LNCaP clone FGC (cell line): ENCODE results near the gene RMI1.
"Not testable (repeated sequence)": the region's sequence is repeated elsewhere in the genome, so short reads cannot be mapped to it uniquely, and the experiment has no call there.

Experiments used
- DNase-seq: peaks from one replicate; pipeline ENCODE4 v3.0.0-alpha.2; 2011; ENCODE audit warnings: low read depth
- H3K4me3 ChIP-seq: 2 replicates; pipeline ENCODE4 v1.5.1; 2011; ENCODE audit warnings: mild to moderate bottlenecking, low read depth, low read length, control low read depth
- TF ChIP-seq, protein P1 (sequence below): IDR thresholded peaks from 2 replicates; pipeline ENCODE4 v1.5.1; 2012; ENCODE audit warnings: mild to moderate bottlenecking; ENCODE audit not compliant: control insufficient read depth, insufficient read depth; ENCODE audit errors: extremely low read depth

RMI1 gene

DNA sequence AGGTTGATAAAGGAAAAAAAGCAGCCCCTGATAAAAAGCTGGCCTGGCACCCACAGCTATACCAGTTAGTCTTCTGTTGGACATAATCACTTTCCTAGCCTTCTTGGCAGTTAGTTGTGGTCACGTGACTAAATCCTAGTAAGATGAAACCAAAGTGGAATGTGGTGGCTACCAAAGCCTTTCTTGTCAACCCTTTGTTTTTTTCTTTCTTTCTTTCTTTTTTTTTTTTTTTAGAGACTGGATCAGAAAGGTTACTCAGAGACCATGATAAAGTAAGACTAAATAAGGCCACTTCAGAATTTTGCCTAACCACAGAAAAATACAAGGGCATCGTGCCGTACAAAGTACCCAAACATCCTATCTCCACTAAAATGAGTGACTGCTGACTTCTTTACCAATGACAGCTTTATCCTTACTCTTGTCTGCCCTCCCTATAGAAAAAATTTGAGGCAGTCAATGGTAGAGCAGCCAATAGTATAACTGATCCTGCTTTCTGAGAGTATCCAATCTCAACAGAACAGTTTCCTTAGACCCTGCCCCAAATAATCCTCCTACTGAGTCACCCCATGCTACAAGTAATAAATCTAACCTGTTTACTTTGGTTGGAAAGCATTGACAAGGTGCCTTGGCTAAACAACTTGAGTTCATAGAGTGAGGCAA is 45.2 kb upstream of the RMI1 start:
- TF ChIP-seq, protein P1, sequence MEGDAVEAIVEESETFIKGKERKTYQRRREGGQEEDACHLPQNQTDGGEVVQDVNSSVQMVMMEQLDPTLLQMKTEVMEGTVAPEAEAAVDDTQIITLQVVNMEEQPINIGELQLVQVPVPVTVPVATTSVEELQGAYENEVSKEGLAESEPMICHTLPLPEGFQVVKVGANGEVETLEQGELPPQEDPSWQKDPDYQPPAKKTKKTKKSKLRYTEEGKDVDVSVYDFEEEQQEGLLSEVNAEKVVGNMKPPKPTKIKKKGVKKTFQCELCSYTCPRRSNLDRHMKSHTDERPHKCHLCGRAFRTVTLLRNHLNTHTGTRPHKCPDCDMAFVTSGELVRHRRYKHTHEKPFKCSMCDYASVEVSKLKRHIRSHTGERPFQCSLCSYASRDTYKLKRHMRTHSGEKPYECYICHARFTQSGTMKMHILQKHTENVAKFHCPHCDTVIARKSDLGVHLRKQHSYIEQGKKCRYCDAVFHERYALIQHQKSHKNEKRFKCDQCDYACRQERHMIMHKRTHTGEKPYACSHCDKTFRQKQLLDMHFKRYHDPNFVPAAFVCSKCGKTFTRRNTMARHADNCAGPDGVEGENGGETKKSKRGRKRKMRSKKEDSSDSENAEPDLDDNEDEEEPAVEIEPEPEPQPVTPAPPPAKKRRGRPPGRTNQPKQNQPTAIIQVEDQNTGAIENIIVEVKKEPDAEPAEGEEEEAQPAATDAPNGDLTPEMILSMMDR: no peak
- no peak for DNase-seq
- no peak overlapping the region for H3K4me3 ChIP-seq

DNA sequence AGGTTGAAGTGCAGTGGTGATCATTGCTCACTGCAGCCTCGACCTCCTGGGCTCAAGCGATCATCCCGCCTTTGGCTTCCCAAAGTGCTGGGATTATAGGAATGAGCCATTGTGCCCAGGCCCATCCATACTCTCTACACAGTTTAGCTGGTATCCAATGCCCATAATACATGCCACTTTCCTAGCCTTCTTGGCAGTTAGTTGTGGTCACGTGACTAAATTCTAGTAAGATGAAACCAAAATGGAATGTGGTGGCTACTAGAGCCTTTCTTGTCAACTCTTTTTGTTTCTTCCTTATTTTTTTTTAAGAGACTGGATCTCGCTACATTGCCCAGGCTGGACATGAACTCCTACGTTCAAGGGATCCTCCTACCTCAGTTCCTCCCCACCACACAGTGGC is 44.1 kb upstream of the RMI1 start:
- H3K4me3 ChIP-seq: no peak overlapping the region
- no peak for DNase-seq
- TF ChIP-seq, protein P1: no peak

DNA sequence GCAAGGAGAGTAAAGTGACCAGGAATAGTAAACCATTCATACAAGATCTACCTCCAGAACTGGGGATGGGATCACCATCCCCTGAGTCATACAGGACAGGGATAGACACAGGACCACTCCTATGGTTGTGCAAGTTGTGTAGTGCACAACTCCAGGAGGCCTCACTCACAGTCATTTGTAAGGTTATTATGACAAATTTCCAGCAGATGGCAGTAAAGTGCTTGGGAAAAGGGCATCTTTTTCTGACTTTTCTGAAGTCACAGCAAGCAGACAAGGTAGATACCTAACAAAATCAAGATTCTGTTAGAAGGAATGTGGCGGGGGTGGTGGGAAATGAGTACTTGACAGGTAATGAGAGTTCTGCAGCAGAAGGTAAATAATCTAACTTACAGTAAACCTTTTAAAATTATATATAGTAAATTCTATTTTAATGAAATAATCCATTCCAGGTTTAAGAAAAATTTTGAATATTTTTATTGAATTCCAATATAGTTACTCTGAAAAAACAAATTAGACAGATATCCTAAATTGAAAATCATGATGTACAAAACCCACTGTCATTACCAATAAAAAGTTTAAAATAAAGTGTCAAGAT is 42.6 kb upstream of the RMI1 start:
- DNase-seq: no peak
- TF ChIP-seq, protein P1: peak; percentile 66

DNA sequence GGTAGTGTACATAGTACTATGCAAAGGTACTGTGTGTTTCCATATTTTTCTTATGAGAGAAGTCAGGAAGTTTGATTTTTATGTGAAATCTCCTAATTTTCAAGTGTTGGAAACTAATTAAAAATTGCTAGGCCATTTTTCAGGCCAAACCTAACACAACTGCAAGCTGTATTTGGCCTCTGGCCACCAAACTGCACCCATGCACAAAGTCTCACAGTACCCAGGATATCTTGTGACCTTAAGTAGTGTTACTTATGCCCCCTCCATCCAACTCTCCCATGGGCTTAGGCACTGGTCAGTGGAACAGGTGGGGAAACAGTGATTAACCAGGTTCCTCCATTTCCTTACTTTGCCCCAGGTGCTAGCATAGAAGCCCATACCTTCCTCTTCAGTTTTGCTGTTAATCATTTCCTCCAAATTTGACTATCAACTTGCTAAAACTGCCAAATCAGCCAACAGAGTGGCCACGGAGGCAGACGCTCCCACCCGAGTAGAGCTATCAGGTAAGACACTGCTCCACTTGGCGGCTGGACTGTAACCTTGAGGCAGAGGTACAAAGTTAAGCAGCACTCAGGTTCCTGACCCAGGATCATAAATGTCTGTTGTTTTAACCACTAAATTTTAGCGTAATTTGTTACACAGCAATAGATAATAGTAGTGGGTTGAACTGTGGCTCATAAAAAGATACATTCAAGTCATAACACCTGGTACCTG is 39.9 kb upstream of the RMI1 start:
- no peak for DNase-seq
- H3K4me3 ChIP-seq: no peak overlapping the region
- TF ChIP-seq, protein P1: no peak

More for the DNA sequence above, 42.6 kb upstream of the RMI1 start:
- no peak overlapping the region for H3K4me3 ChIP-seq

DNA sequence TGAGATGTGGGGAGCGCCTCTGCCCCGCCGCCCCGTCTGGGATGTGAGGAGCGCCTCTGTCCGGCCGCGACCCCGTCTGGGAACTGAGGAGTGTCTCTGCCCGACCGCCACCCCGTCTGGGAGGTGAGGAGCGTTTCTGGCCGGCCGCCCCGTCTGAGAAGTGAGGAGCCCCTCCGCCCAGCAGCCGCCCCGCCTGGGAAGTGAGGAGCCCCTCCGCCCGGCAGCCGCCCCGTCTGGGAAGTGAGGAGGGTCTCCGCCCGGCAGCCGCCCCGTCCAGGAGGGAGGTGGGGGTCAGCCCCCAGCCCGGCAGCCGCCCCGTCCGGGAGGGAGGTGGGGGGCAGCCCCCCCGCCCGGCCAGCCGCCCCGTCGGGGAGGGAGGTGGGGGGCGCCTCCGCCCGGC is 32.5 kb upstream of the RMI1 start:
- not testable (repeated sequence) for H3K4me3 ChIP-seq, DNase-seq

DNA sequence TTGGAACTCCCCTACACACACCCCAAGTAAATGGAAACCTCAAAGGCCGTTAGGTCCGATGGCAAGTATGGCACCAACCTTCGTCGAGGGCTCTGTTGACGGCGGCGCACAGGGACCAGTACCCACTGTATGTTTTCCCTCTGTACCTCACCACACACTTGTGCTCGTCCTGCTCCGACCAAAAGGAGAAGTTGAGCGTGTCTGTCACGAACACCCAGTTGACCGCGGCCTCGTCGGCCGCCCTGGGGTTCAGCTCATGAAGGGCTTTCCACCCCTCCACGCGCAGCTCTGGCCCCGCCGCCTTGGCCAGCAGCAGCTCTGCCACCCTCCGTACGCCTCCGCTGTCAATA is 24.5 kb upstream of the RMI1 start:
- DNase-seq: no peak
- peak overlapping the region; percentile 55 for H3K4me3 ChIP-seq
- TF ChIP-seq, protein P1: no peak

DNA sequence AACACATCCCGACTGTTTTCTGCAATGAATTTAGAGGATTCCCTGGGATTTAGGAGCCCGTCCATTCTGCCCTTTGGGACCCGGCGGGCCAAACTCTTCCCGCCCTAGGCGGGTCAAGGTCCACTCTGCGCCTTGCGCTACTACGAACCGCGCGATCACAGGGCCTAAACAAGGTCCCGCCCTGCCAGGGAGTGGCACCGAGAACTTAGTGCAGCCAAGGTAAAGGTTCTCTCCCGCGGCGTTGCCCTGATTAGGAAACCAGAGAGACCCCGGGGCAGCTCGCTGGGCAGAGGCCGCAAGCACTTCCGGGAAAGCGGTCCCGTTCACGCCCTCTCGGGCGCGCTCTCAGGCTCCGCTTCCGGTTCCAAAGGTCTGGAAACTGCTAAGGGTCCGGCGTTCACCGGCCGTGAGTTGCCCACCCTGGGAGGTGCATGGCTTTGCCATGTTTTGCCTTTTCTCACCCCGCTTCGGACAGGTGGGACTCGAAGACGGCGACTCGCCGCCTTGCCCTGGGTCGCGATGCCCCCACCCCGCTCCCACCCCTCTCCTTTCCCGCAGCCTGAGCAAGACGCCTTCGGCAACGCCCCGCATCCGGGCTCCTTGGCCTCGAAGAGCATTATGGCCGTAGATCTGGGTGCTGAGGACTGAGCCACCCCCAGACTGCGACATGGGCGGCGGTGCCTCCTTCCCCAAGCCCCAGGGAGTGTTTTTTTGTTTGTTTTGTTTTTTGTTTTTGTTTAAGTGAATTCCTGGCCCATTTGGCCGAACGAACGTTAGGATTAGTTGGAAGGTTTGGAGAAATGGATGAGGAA is 24.0 kb upstream of the RMI1 start:
- H3K4me3 ChIP-seq: peak overlapping the region; percentile 55
- TF ChIP-seq, protein P1: no peak
- no peak for DNase-seq
